ENCODE data around the gene NOC2L.
"Not testable (repeated sequence)": the region's sequence is repeated elsewhere in the genome, so short reads cannot be mapped to it uniquely, and the experiment has no call there.

Gene NOC2L

GRCh38 chr1:952201-952600, 6.9 kb downstream of the NOC2L start:
- no peaks in the 10 kb centered on the region for H3K9me3 ChIP-seq
- no peaks in the 10 kb centered on the region for H3K27me3 ChIP-seq
- H3K4me3 ChIP-seq = no peak overlapping the region
- TF ChIP-seq, protein P1, sequence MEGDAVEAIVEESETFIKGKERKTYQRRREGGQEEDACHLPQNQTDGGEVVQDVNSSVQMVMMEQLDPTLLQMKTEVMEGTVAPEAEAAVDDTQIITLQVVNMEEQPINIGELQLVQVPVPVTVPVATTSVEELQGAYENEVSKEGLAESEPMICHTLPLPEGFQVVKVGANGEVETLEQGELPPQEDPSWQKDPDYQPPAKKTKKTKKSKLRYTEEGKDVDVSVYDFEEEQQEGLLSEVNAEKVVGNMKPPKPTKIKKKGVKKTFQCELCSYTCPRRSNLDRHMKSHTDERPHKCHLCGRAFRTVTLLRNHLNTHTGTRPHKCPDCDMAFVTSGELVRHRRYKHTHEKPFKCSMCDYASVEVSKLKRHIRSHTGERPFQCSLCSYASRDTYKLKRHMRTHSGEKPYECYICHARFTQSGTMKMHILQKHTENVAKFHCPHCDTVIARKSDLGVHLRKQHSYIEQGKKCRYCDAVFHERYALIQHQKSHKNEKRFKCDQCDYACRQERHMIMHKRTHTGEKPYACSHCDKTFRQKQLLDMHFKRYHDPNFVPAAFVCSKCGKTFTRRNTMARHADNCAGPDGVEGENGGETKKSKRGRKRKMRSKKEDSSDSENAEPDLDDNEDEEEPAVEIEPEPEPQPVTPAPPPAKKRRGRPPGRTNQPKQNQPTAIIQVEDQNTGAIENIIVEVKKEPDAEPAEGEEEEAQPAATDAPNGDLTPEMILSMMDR (IDR thresholded peaks at IDR 0.05) = no peak
- DNase-seq = no peak
- H3K36me3 ChIP-seq = peaks cover 68 to 100% (median 96%) of the 10 kb centered on the region in 3 donors
- H3K27ac ChIP-seq = no peak overlapping the region
- H3K4me1 ChIP-seq = peaks cover 0 to 4% (median 2%) of the 10 kb centered on the region in 4 donors
- intact Hi-C loops (cut with DNase I; ENCODE audit: low total_unique reads) = no loop called here

DNA sequence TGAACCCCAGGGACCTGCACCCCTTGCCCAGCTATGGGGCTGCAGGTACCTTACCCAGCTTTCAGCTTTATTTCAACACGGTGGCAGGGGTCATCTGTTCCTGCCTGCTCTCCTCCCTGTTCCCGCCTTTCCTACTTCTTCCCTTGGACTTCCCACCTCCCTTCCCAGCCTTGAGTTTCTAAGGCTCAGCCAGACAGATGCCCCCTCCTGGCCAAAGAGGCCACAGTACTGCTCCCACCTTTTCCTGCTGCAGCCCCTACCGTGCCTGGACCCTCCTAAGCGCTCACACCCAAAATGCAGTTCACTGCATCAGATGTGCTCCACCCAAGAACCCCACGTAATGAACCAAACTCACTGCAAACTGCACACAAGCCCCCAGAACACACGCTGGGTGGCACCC, 7.7 kb downstream of the NOC2L start:
- no peak overlapping the region for H3K4me3 ChIP-seq
- no peaks in the 10 kb centered on the region for H3K4me1 ChIP-seq
- peaks cover 72 to 100% (median 96%) of the 10 kb centered on the region in 3 donors for H3K36me3 ChIP-seq
- TF ChIP-seq, protein P1 (IDR thresholded peaks at IDR 0.05) = no peak
- H3K27me3 ChIP-seq = no peaks in the 10 kb centered on the region
- intact Hi-C loops (cut with DNase I; ENCODE audit: low total_unique reads) = no loop called here
- no peak overlapping the region for H3K27ac ChIP-seq
- no peaks in the 10 kb centered on the region for H3K9me3 ChIP-seq
- DNase-seq = no peak

GRCh38 chr1:950881-951280, 8.2 kb downstream of the NOC2L start:
- no peak overlapping the region for H3K27ac ChIP-seq
- H3K4me1 ChIP-seq = no peaks in the 10 kb centered on the region
- no peak for DNase-seq
- H3K9me3 ChIP-seq = no peaks in the 10 kb centered on the region
- H3K4me3 ChIP-seq = no peak overlapping the region
- TF ChIP-seq, protein P1 (IDR thresholded peaks at IDR 0.05) = no peak
- no peaks in the 10 kb centered on the region for H3K27me3 ChIP-seq
- intact Hi-C loops (cut with DNase I; ENCODE audit: low total_unique reads) = no loop called here
- peaks cover 71 to 100% (median 96%) of the 10 kb centered on the region in 3 donors for H3K36me3 ChIP-seq

- Histone ChIP-seq H3K27ac (no peak overlapping the region), H3K36me3 (peaks cover 65 to 100% (median 94%) of the 10 kb centered on the region in 3 donors), H3K9me3 (no peaks in the 10 kb centered on the region), H3K4me3 (no peak overlapping the region), H3K27me3 (no peaks in the 10 kb centered on the region), H3K4me1 (no peaks in the 10 kb centered on the region)
- TF ChIP-seq, protein P1 (IDR thresholded peaks at IDR 0.05) = no peak
- intact Hi-C loops (cut with DNase I; ENCODE audit: low total_unique reads) = no loop called here
- no peak for DNase-seq
These were observed 8.8 kb downstream of the NOC2L start for GRCh38 chr1:950268-950667.

- Histone ChIP-seq H3K9me3 (no peaks in the 10 kb centered on the region), H3K27ac (no peak overlapping the region), H3K4me3 (no peak overlapping the region), H3K4me1 (peaks cover 0 to under 1% (median under 1%) of the 10 kb centered on the region in 4 donors), H3K36me3 (peaks cover 42 to 94% (median 77%) of the 10 kb centered on the region in 3 donors), H3K27me3 (peaks cover 0 to 3% of the 10 kb centered on the region in 2 donors)
- DNase-seq = no peak
- intact Hi-C loops (cut with DNase I; ENCODE audit: low total_unique reads) = no loop called here
- TF ChIP-seq, protein P1 (IDR thresholded peaks at IDR 0.05) = no peak
These were observed 11.1 kb downstream of the NOC2L start for GRCh38 chr1:947958-948357.

GRCh38 chr1:946811-947210, 12.2 kb downstream of the NOC2L start:
- H3K27ac ChIP-seq; H3K4me3 ChIP-seq; intact Hi-C loops (cut with DNase I; ENCODE audit: low total_unique reads); H3K9me3 ChIP-seq; DNase-seq: not testable (repeated sequence)
- Histone ChIP-seq H3K36me3 (peaks cover 30 to 82% (median 66%) of the 10 kb centered on the region in 3 donors), H3K27me3 (peaks cover 0 to 15% of the 10 kb centered on the region in 2 donors), H3K4me1 (peaks cover 0 to 12% (median 11%) of the 10 kb centered on the region in 4 donors)
